Inflammatory macrophage treated with lipopolysaccharide for 1 hour (primary cell): ENCODE data around the gene RCAN2.

ENCODE experiments used
- DNase-seq, 2 donors: peaks; one replicate each; pipeline ENCODE4 v3.0.0-alpha.2; 2020 to 2022

Gene RCAN2

GRCh38 chr6:46287681-46288080 lies 203.6 kb downstream of the RCAN2 start:
- DNase-seq = no peak

- DNase-seq = no peak
Measured at GRCh38 chr6:46287043-46287442, 204.2 kb downstream of the RCAN2 start.

- no peak for DNase-seq
Measured at GRCh38 chr6:46284475-46284874, 206.8 kb downstream of the RCAN2 start.

- no peak for DNase-seq
Measured at GRCh38 chr6:46281110-46281509, 210.1 kb downstream of the RCAN2 start.

DNA sequence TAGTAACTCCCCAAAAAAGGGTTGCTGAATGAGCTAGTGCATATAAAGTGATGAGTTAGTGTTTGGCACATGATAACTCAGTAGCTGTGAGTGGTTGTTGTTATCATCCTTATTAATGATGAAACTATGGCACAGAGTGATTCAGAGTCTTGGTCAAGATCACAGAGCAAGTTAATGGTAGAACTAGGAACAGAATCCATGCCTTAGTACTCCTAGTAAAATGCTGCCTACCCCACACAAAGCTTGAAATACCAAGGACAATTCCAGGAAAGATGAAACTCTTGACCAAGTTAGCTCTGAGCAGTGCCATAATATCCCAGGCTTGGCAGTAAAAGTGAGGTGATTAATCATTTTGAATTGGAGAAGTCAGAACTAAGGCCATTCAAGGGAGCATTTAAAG lies 211.4 kb downstream of the RCAN2 start:
- DNase-seq = no peak

DNA sequence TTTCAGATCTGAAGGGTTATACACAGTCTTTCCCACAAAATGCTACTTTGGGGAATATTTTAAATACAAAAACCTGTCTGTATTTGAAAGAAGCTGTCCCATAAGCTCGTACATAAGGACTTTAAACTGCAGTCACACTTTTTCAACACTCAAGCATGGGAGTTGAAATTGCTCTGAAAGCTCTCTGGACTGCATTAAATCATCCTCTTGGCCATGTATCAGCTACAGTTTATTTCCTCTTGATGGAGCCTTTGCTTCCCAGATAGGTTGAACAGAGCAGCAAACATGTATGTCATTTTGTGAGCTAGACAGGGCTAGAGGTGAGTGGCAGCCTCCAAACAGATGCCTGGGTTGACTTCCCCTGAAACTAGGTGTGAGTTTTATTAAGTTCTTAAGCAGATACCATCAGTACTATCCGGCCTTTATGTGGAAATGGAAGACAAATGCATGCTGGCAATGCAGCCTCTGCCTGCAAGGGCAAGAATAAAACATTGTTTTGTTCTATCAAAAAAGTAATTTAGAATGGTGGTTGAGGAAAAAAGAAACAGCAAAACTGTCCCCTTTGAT lies 214.6 kb downstream of the RCAN2 start:
- no peak for DNase-seq

GRCh38 chr6:46274502-46274901 lies 216.7 kb downstream of the RCAN2 start:
- DNase-seq = no peak

- no peak for DNase-seq
Measured at GRCh38 chr6:46273911-46274310, 217.3 kb downstream of the RCAN2 start.

GRCh38 chr6:46271728-46272127 lies 219.5 kb downstream of the RCAN2 start:
- DNase-seq = no peak

DNA sequence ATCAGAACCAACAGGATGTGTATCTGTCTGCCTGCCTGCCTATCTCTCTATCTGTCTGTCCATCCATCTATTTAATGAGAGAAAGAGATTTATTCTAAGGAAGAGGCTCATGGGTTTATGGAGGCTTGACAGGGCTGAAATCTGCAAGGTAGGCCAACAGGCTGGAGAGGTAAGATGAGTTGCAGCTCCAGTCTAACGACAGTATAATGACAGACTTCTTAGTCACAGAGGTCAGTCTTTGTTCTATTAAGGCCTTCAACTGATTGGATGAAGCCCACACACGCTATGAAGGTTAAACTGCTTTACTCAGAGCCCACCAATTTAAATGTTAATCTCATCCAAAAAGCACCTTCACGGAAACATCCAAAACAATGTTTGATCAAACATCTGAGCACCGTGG lies 220.1 kb downstream of the RCAN2 start:
- DNase-seq = no peak

DNA sequence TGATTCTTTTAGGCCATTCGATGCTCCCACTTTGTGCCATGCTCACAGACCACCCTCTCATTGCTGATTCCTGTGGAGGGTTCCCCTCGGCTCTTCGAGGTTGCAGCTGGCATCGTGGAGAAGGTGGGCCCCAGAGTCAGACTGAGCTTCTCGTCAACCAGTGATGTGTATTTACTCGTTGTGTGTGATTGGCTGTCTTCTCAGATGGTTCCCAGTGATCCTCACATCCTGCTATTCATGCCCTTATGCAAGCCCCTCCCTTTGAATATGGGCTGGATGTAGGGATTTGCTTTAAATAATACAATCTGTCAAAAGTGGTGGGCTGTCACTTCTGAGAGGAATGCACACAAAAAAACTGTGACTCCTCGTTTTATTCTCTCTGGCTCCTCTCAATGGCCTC lies 220.9 kb downstream of the RCAN2 start:
- DNase-seq = no peak

- DNase-seq = no peak
Measured at GRCh38 chr6:46269447-46270229, 221.6 kb downstream of the RCAN2 start.

DNA sequence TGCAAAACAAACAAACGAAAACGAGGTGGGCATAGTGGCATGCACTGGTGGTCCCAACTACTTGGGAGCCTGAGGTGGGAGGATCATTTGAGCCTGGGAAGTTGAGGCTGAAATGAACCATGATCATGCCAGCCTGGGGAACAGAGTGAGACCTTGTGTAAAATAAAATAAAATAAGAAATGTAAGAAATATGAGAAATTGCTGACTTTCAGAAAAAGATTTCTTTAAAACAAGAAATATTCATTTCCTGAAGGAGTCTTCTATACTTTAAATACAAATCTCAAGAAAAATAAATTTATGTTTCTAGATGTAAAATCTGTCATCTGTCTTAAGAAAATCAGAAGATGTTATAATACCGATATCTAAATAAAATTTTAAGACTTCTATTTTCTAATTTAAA lies 223.7 kb downstream of the RCAN2 start:
- no peak for DNase-seq

DNA sequence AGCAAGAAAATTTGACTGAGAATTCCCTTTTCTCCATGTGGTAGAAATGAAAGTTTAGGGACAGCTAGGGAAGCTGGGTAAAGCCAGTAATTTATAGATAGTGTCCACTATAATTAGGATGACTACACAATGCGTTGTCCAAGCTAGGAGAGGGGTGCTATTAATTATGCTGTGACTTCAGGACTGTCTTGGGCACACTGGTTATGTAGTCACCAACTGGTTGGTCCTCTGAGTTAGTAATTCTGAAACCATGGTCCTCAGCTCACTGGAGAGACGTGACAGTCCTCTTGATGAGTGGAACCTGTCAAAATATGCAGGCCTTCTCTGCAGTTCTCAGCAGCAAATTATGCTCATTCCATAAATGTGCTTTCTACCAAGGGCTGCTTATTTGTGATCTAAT lies 225.9 kb downstream of the RCAN2 start:
- DNase-seq = no peak

DNA sequence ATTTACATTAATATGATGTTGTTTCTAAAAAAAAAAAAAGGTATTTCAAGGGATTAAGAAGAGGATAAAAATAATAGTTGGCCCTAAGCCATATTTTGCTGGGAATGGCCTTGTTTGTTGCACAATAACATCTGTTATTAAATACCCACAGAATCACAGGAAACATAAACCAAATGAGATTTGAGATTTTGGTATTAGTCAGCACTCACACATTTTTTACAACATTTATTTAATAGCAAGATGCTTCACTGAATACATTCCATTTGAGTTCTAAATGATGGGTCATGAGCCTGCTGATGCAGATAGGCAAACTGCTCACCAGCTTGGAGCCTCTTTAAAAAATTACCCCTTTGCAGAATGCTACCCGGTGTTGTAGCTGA lies 227.6 kb downstream of the RCAN2 start:
- no peak for DNase-seq

GRCh38 chr6:46262928-46263706 lies 228.1 kb downstream of the RCAN2 start:
- DNase-seq = no peak

GRCh38 chr6:46258249-46258648 lies 233.0 kb downstream of the RCAN2 start:
- no peak for DNase-seq

DNA sequence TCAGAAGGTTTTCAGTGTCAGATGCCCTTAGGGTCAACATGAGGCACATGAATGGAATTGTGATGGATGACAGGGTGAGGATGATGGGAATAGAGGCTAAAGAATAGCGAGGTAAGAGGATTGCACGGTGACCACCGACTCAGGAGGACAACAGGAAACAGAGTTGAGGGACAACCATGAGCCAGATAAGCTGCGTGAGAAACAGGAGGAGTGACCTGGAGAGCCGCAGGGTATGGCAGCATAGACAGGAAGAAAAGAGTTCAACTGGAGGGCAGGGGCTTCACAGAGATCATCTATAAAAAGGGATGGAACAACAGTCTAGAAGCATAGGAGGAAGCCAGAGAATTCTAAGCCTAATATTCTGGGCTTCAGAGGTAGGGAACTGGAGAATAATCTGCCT lies 235.7 kb downstream of the RCAN2 start:
- DNase-seq = no peak

GRCh38 chr6:46254946-46255345 lies 236.3 kb downstream of the RCAN2 start:
- DNase-seq = no peak

GRCh38 chr6:46254331-46254730 lies 236.9 kb downstream of the RCAN2 start:
- no peak for DNase-seq

DNA sequence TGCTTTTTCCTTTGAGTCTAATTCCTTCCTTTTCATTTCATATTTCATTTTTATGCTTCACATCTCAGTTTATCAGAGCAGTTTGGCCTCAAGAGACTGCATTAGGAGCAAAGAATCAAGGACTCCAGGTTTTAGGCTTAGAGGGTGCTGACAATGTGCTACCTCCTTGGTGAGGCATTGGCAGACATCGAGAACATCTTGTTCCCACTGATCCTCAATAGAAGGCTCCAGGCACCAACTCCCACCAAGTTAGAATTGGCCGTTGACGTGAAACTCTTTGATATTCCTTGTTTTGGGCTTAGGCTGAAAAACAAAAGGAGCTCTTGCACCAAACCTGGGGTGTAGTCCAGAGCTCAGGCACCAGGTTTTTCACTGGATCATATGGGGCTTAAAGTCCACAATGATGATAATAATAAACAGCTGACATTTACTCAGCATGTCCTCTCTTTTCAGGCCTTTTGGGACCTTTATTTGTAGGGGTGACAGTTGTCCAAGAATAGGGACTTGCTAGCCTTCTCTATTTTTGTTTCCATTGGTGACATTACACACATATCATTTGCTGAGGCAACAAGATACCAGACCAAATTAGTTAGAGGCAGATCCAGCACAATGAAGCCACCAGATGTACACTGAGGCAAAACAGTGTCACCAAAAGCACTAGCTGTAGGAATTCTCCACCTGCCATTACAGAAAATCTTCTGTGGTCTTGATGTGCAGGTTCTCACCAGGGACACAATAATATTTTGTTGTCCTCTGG lies 239.5 kb downstream of the RCAN2 start:
- no peak for DNase-seq

GRCh38 chr6:46248143-46248542 lies 243.1 kb downstream of the RCAN2 start:
- no peak for DNase-seq

- no peak for DNase-seq
Measured at GRCh38 chr6:46246727-46247126, 244.5 kb downstream of the RCAN2 start.
